Endothelial cell of umbilical vein (primary cell): ENCODE measurements around the gene TNS1. TPM values are rescaled to one million over a fixed set of nuclear protein-coding genes. Genes with fewer than 3 reads are reported as not detected.

ENCODE experiments used
- BruUV-seq: library from RNA; stranded (reverse); fragments of 400-500 nt; replicated peaks from 2 replicates; lab custom pipeline; 2021; lab: Mats Ljungman, UMichigan
- CTCF ChIA-PET: fragments of 300-600, 350-600 bp; sonication (Branson Sonifier 250); formaldehyde crosslinking; loops from one replicate; lab custom pipeline; 2021; ENCODE audit warnings: antibody characterized with exemption, inconsistent platforms; lab: Charles Lee
- POLR2A ChIA-PET: fragments of 300-600, 350-600 bp; sonication (Branson Sonifier 250); formaldehyde crosslinking; loops from one replicate; lab custom pipeline; 2021; ENCODE audit warnings: antibody characterized with exemption, inconsistent platforms; lab: Charles Lee
- DNase-seq: peaks from one replicate; pipeline ENCODE4 v3.0.0-alpha.2; 2011; ENCODE audit warnings: low read depth, low spot score
- FAIRE-seq: peaks from 2 replicates; lab custom pipeline; 2011; peaks lifted over from hg19 to GRCh38; lab: Jason Lieb, UNC
- H2AFZ ChIP-seq: 2 replicates; pipeline ENCODE4 v1.6.0; 2012; ENCODE audit warnings: low read depth, low read length, control low read depth, inconsistent platforms
- H3K27ac ChIP-seq: 2 replicates; pipeline ENCODE4 v1.5.1; 2011; ENCODE audit warnings: low read depth, mild to moderate bottlenecking, control low read depth, low read length, moderate library complexity; ENCODE audit not compliant: insufficient read depth
- H3K27me3 ChIP-seq, 2 experiments: 2 replicates each; pipeline versions ENCODE4 v1.6.0 to v1.6.1; 2011; ENCODE audit warnings: low read length in 2 of 2, mixed read lengths in 1 of 2; ENCODE audit not compliant: control insufficient read depth in 2 of 2, insufficient read depth in 2 of 2
- H3K36me3 ChIP-seq, 2 experiments: 2 replicates in 1 of 2; 3 replicates in 1 of 2; pipeline ENCODE4 v1.5.1; 2011; ENCODE audit warnings: low read length in 2 of 2, mild to moderate bottlenecking in 1 of 2, moderate library complexity in 1 of 2; ENCODE audit not compliant: control insufficient read depth in 2 of 2, insufficient read depth in 2 of 2; ENCODE audit errors: extremely low read depth in 1 of 2
- H3K4me1 ChIP-seq: 3 replicates; pipeline ENCODE4 v1.5.1; 2011; ENCODE audit warnings: mild to moderate bottlenecking, low read length; ENCODE audit not compliant: control insufficient read depth, insufficient read depth; ENCODE audit errors: extremely low read depth
- H3K4me2 ChIP-seq: 2 replicates; pipeline ENCODE4 v1.6.1; 2011; ENCODE audit warnings: low read length, control low read depth, mixed read lengths; ENCODE audit not compliant: insufficient read depth
- H3K4me3 ChIP-seq, 3 experiments: fragments of 200-600 bp in 1 of 3; sonication (generic), shearing (Covaris generic) in 1 of 3; replicated peaks in 1 of 3; 2 replicates each; pipeline ENCODE4 v1.5.1; 2011 to 2016; ENCODE audit warnings: control low read depth in 3 of 3, low read length in 3 of 3, mild to moderate bottlenecking in 2 of 3, inconsistent platforms in 1 of 3, low read depth in 1 of 3, moderate library complexity in 1 of 3; ENCODE audit not compliant: insufficient read depth in 1 of 3
- H3K79me2 ChIP-seq: 2 replicates; pipeline ENCODE4 v1.6.0; 2012; ENCODE audit warnings: low read length, inconsistent platforms; ENCODE audit not compliant: control insufficient read depth, insufficient read depth
- H3K9ac ChIP-seq: replicated peaks from 2 replicates; pipeline ENCODE3; 2011; ENCODE audit warnings: low read length, control low read depth; ENCODE audit not compliant: insufficient read depth; ENCODE audit errors: extremely low read depth
- H3K9me1 ChIP-seq: replicated peaks from 3 replicates; pipeline ENCODE4 v1.6.0; 2011; ENCODE audit warnings: mild to moderate bottlenecking, low read length; ENCODE audit not compliant: control insufficient read depth, insufficient read depth; ENCODE audit errors: extremely low read depth
- H3K9me3 ChIP-seq: replicated peaks from 2 replicates; pipeline ENCODE4 v1.5.1; 2012; ENCODE audit warnings: low read length, inconsistent platforms; ENCODE audit not compliant: control insufficient read depth, insufficient read depth
- H4K20me1 ChIP-seq: replicated peaks from 2 replicates; pipeline ENCODE3; 2011; ENCODE audit warnings: mild to moderate bottlenecking, low read length; ENCODE audit not compliant: control insufficient read depth, insufficient read depth; ENCODE audit errors: extremely low read depth
- CTCF ChIP-seq, 2 donors: IDR thresholded peaks; 1 replicate in 1 of 2; 2 replicates in 1 of 2; pipeline ENCODE4 v1.5.1; 2011; ENCODE audit warnings: low read length in 2 of 2, mild to moderate bottlenecking in 2 of 2, moderate library complexity in 2 of 2, control low read depth in 1 of 2, inconsistent platforms in 1 of 2, low read depth in 1 of 2; ENCODE audit not compliant: insufficient read depth in 1 of 2; ENCODE audit errors: extremely low read depth in 1 of 2
- EZH2 ChIP-seq: IDR thresholded peaks from 2 replicates; pipeline ENCODE4 v1.6.1; 2012; ENCODE audit warnings: borderline replicate concordance, low read depth, mild to moderate bottlenecking, moderate library complexity, low read length, inconsistent platforms; ENCODE audit not compliant: severe bottlenecking
- FOS ChIP-seq: IDR thresholded peaks from 2 replicates; pipeline ENCODE4 v1.6.1; 2011; ENCODE audit warnings: mild to moderate bottlenecking, low read length, moderate library complexity, borderline replicate concordance; ENCODE audit not compliant: insufficient read depth
- GATA2 ChIP-seq: IDR thresholded peaks from 2 replicates; pipeline ENCODE4 v1.7.0; 2011; ENCODE audit warnings: low read depth, mild to moderate bottlenecking, moderate library complexity, mixed read lengths, low read length; ENCODE audit not compliant: insufficient read length, insufficient read depth
- JUN ChIP-seq: IDR thresholded peaks from 2 replicates; pipeline ENCODE4 v1.6.1; 2011; ENCODE audit warnings: borderline replicate concordance, low read depth; ENCODE audit not compliant: insufficient read length, insufficient read depth
- MYC ChIP-seq: IDR thresholded peaks from one replicate; pipeline ENCODE4 v1.6.1; 2011; ENCODE audit warnings: mild to moderate bottlenecking, low read depth, low read length
- POLR2A ChIP-seq: IDR thresholded peaks from 2 replicates; pipeline ENCODE4 v1.6.1; 2012; ENCODE audit warnings: low read depth, mild to moderate bottlenecking, control low read depth, low read length
- POLR2AphosphoS5 ChIP-seq: IDR thresholded peaks from 2 replicates; pipeline ENCODE4 v1.6.1; 2012; ENCODE audit warnings: low read depth, mild to moderate bottlenecking, control low read depth, low read length, moderate library complexity; ENCODE audit not compliant: insufficient read depth
- dilution Hi-C: fragments of 300-500 bp; cut with MboI; formaldehyde crosslinking; loops from one replicate; pipeline ENCODE4 v1.15.0; 2019; ENCODE audit warnings: low sequenced_read_pairs; ENCODE audit not compliant: extremely low pct_ligation_motif_present
- intact Hi-C: fragments of 100-400 bp; cut with micrococcal nuclease; formaldehyde crosslinking; loops from one replicate; pipeline ENCODE4 v1.10.0; 2022
- polyA plus RNA-seq, 4 experiments: library from polyadenylated mRNA; depleted of rRNA in 3 of 4; stranded (reverse) in 3 of 4; unstranded in 1 of 4; fragments of >200 nt; gene quantifications; 2 replicates each; pipeline versions ENCODE4 v1.2.1 to v1.2.3, GENCODE V29; 2011 to 2012; ENCODE audit warnings: missing spikeins in 1 of 4
- total RNA-seq: library from RNA; stranded (reverse); gene quantifications from 2 replicates; pipeline ENCODE4 v1.2.3, GENCODE V29; 2021
- TF ChIP-seq, protein P1 (sequence below): IDR thresholded peaks from 2 replicates; pipeline ENCODE4 v1.6.1; 2011; ENCODE audit not compliant: insufficient read depth, insufficient read length

The TNS1 gene
- total and polyA plus RNA-seq, 2 donors (not counting 3 experiments of a cell fraction or from before 2014, with no cell fraction given), result 11.0 to 52.1 TPM

GRCh38 chr2:217838409-217838831, 164.4 kb downstream of the TNS1 start:
- TF ChIP-seq MYC (no peak), POLR2A (no peak), JUN (no peak), CTCF (IDR thresholded peaks at IDR 0.05; ENCODE audit: extremely low read depth in 1 of 2, insufficient read depth in 1 of 2, low read depth in 1 of 2, low read length in 2 of 2) (no peak), EZH2 (no peak), POLR2AphosphoS5 (no peak), GATA2 (no peak), FOS (no peak)
- TF ChIP-seq, protein P1, sequence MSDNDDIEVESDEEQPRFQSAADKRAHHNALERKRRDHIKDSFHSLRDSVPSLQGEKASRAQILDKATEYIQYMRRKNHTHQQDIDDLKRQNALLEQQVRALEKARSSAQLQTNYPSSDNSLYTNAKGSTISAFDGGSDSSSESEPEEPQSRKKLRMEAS, result no peak
- BruUV-seq, result no TSS peak
- no peak for FAIRE-seq
- H3K4me1 ChIP-seq, result no peaks in the 10 kb centered on the region
- POLR2A ChIA-PET, result no interaction called here
- intact Hi-C loops (no loop called here), dilution Hi-C loops (no loop called here)
- no peak overlapping the region for H3K27ac ChIP-seq
- no peaks in the 10 kb centered on the region for H3K9me3 ChIP-seq
- no peak for DNase-seq
- H3K4me2 ChIP-seq, result no peak overlapping the region
- peaks cover 9% of the 10 kb centered on the region for H3K79me2 ChIP-seq
- H3K36me3 ChIP-seq, result peaks cover 0 to 2% of the 10 kb centered on the region in 2 experiments
- H4K20me1 ChIP-seq, result no peaks in the 10 kb centered on the region
- CTCF ChIA-PET, result interaction anchor here (1.3 to 1.4 kb wide), 2 partner anchors 11 to 13 kb away, joined by 3 read pairs; no protein-coding TSS in a partner anchor
- H3K27me3 ChIP-seq, result no peaks in the 10 kb centered on the region
- H2AFZ ChIP-seq, result no peak overlapping the region
- H3K9ac ChIP-seq, result no peak overlapping the region
- H3K9me1 ChIP-seq, result no peaks in the 10 kb centered on the region
- H3K4me3 ChIP-seq, result no peak overlapping the region
